Right ventricle myocardium superior (tissue), 1 donor: ENCODE data around the gene GRK1. TPM values are rescaled to one million over a fixed set of nuclear protein-coding genes. Genes with fewer than 3 reads are reported as not detected.
A peak's percentile ranks its signal among the peaks of the same experiment; 100 is the strongest.

Experiments
- ATAC-seq: fragments of 200-7000 bp; cut with Tn5 transposase; one replicate; pipeline ENCODE4 v1.9.1; 2020; ENCODE audit warnings: mild to moderate bottlenecking; ENCODE audit not compliant: poor library complexity
- DNase-seq: peaks from one replicate; pipeline ENCODE4 v3.0.0-alpha.2; 2020
- intact Hi-C: fragments of 100-400 bp; cut with DNase I; formaldehyde crosslinking; loops from one replicate; pipeline ENCODE4 v1.11.2; 2022
- total RNA-seq: library from RNA; stranded (reverse); fragmentation: NEBNext Ultra II Directional; extraction: Animal tissue kit (Norgen Biotek cat#: 25700); gene quantifications from one replicate; pipeline ENCODE4 v1.2.1, GENCODE V29; 2021
- donor health status: DM: no; HTN: yes; CAD: no; lungs with severe emphysema.

GRK1 gene
- total RNA-seq, 1 donor from 2014 or later = 0.13 TPM

GRCh38 chr13:113777311-113778260 is 110.6 kb downstream of the GRK1 start:
- intact Hi-C loops = no loop called here
- peak; percentile 22 for ATAC-seq
- no peak for DNase-seq

- ATAC-seq (no peak), DNase-seq (no peak)
- intact Hi-C loops = no loop called here
Observed at GRCh38 chr13:113781571-113781970, 114.6 kb downstream of the GRK1 start.

DNA sequence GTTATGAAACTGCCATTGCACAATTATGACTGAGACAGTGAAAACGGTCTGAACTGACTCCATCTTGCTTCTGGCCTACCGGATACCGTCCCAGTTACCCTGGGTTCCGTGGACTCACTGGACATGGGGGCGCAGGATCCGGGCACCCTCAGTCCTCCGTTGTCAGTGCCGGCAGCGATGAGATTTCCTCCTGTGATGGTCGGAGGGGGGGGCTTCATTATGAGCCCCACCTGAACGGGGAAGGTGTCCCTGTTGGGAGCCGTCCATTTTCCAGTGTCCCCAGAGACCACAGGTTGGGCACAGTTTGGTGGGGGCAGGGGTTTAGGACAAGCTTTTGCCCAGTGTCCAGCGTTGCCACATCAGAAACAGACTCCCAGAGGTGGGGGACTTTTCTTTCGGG is 115.5 kb downstream of the GRK1 start:
- DNase-seq (no peak), ATAC-seq (no peak)
- intact Hi-C loops = no loop called here

DNA sequence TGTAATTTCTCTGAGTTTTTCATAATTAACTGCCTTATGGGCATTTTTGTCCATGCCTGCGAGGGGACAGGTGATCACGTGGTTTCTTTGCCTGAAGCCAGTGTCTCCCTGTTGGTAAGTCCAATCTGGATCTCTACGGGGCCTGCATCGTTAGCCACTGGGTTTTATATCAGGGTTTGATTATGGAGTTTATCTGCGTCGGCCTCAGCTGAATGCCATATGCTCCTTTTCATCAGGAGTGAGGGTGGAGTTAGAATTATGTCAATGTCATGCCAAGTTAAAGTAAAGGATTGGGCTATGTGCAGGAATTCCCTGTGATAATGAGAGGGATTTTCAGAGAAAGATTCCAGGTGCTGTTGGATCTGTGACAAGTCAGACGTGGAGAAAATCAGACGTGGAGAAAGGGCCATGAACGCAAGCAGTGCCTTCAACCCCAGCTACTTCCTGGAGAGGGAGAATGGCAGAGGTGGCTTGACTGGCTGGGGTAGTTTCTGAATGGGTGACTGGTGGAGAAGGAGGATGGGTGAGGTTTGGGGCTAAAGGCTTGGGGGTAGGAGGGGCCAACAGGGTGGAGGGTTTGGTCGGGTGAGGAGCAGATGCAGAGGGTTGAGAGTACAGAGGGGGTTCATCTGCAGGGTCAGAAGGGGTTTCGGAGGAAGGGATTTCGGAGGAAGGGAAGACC is 116.3 kb downstream of the GRK1 start:
- DNase-seq (no peak), ATAC-seq (no peak)
- intact Hi-C loops = no loop called here

- ATAC-seq (no peak), DNase-seq (no peak)
- intact Hi-C loops = no loop called here
Observed at GRCh38 chr13:113783966-113784644, 117.1 kb downstream of the GRK1 start.

GRCh38 chr13:113784645-113785024 is 117.6 kb downstream of the GRK1 start:
- DNase-seq (no peak), ATAC-seq (no peak)
- intact Hi-C loops = no loop called here

- ATAC-seq (no peak), DNase-seq (no peak)
- intact Hi-C loops = no loop called here
Observed at GRCh38 chr13:113785051-113786010, 118.3 kb downstream of the GRK1 start.

- ATAC-seq (no peak), DNase-seq (no peak)
- intact Hi-C loops = no loop called here
Observed at GRCh38 chr13:113786262-113786841, 119.3 kb downstream of the GRK1 start.

Other genes starting within 250 kb of the GRK1 start
- 506 TPM for gene ADPRHL1, start 213.7 kb upstream of the GRK1 start, total RNA-seq
- 196 TPM for gene DCUN1D2, start 176.5 kb upstream of the GRK1 start, total RNA-seq
- 42.1 TPM for gene TFDP1, start 82.5 kb upstream of the GRK1 start, total RNA-seq
- gene ATP4B, start 9.0 kb upstream of the GRK1 start, total RNA-seq = not detected
- gene TMEM255B, start 92.0 kb downstream of the GRK1 start, total RNA-seq = 6.9 TPM
- gene GAS6, start 196.9 kb downstream of the GRK1 start, total RNA-seq = 181 TPM